CD4-positive, alpha-beta memory T cell (primary cell): ENCODE data around the gene ART4. TPM values are rescaled to one million over a fixed set of nuclear protein-coding genes. Genes with fewer than 3 reads are reported as not detected.

Source experiments
- CTCF ChIA-PET: fragments of 350-600 bp; sonication (Branson Sonifier 250); formaldehyde crosslinking; loops from one replicate; lab custom pipeline; 2021; ENCODE audit warnings: inconsistent platforms; ENCODE audit not compliant: partially characterized antibody; lab: Charles Lee
- POLR2A ChIA-PET: fragments of 350-600 bp; sonication (Branson Sonifier 250); formaldehyde crosslinking; loops from one replicate; lab custom pipeline; 2021; ENCODE audit not compliant: partially characterized antibody; lab: Charles Lee
- DNase-seq, 5 donors: peaks; one replicate each; pipeline versions ENCODE4 v3.0.0 to v3.0.0-alpha.2; 2020 to 2022; ENCODE audit warnings: mixed read lengths in 1 of 5
- H3K27ac ChIP-seq: one replicate; pipeline ENCODE4 v1.7.0; 2013; ENCODE audit warnings: low read depth, low read length
- H3K27me3 ChIP-seq: 2 replicates; pipeline ENCODE4 v1.7.0; 2013; ENCODE audit warnings: mild to moderate bottlenecking, low read length, moderate library complexity; ENCODE audit not compliant: insufficient read depth
- H3K36me3 ChIP-seq: 2 replicates; pipeline ENCODE4 v1.7.0; 2013; ENCODE audit warnings: mild to moderate bottlenecking, low read length, moderate library complexity; ENCODE audit not compliant: insufficient read depth
- H3K4me1 ChIP-seq: 2 replicates; pipeline ENCODE4 v1.7.0; 2013; ENCODE audit warnings: mild to moderate bottlenecking, low read length, moderate library complexity; ENCODE audit not compliant: insufficient read depth
- H3K4me3 ChIP-seq, 2 donors: one replicate each; pipeline ENCODE4 v1.7.0; 2013; ENCODE audit warnings: low read length in 2 of 2, mild to moderate bottlenecking in 1 of 2
- H3K9me3 ChIP-seq, 2 donors: one replicate each; pipeline ENCODE4 v1.7.0; 2013; ENCODE audit warnings: low read length in 2 of 2, control low read depth in 1 of 2; ENCODE audit not compliant: control insufficient read depth in 1 of 2
- H3K27ac Mint-ChIP-seq, 7 donors: one replicate each; pipeline ENCODE4 v1.8.0; 2020 to 2021; ENCODE audit warnings: mixed read lengths in 7 of 7, mild to moderate bottlenecking in 6 of 7, inconsistent platforms in 3 of 7, moderate library complexity in 3 of 7
- H3K27me3 Mint-ChIP-seq, 2 donors: one replicate each; pipeline ENCODE4 v1.8.0; 2020 to 2021; ENCODE audit warnings: mixed read lengths in 2 of 2
- H3K36me3 Mint-ChIP-seq, 2 donors: one replicate each; pipeline ENCODE4 v1.8.0; 2020 to 2021; ENCODE audit warnings: mixed read lengths in 2 of 2, inconsistent platforms in 1 of 2, mild to moderate bottlenecking in 1 of 2
- H3K4me1 Mint-ChIP-seq, 4 donors: one replicate each; pipeline ENCODE4 v1.8.0; 2020 to 2021; ENCODE audit warnings: mixed read lengths in 4 of 4, mild to moderate bottlenecking in 1 of 4
- H3K4me3 Mint-ChIP-seq, 8 donors: one replicate each; pipeline ENCODE4 v1.8.0; 2020 to 2021; ENCODE audit warnings: mixed read lengths in 8 of 8, mild to moderate bottlenecking in 7 of 8, moderate library complexity in 6 of 8, inconsistent platforms in 3 of 8
- H3K9me3 Mint-ChIP-seq, 8 donors: one replicate each; pipeline ENCODE4 v1.8.0; 2020 to 2021; ENCODE audit warnings: mixed read lengths in 8 of 8, mild to moderate bottlenecking in 5 of 8, inconsistent platforms in 3 of 8, moderate library complexity in 1 of 8
- intact Hi-C: fragments of 100-400 bp; cut with micrococcal nuclease; formaldehyde crosslinking; loops from one replicate; pipeline ENCODE4 v1.15.1; 2023
- polyA plus RNA-seq, 2 donors: library from polyadenylated mRNA; unstranded; fragments of 300-500 nt; fragmentation: Illumina TruSeq; gene quantifications; one replicate each; pipeline ENCODE4 v1.2.3, GENCODE V29; 2021
- total RNA-seq, 2 experiments: library from RNA; stranded (reverse); gene quantifications; one replicate each; pipeline ENCODE4 v1.2.3, GENCODE V29; 2021

Gene ART4
- total and polyA plus RNA-seq, 4 experiments from 2014 or later: not detected

DNA sequence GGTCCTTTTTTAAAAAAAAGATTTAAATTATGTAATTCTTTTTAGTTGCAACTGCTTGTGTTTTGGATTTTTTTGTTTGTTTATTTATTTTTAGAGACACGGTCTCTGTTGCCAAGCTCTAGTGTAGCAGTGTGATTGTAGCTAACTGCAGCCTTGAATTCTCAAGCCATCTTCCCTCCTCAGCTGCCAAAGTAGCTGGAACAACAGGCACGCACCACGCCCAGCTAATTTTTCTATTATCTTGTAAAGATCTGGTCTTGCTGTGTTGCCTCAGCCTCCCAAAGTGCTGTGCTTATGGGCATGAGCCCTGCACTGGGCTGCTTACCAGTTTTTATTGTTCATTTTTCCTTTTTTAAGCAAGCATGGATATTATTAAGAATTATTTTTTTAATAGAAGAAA, 10.6 kb upstream of the ART4 start:
- Mint-ChIP-seq H3K27me3 (no peaks in the 10 kb centered on the region), H3K9me3 (peaks cover 0 to 15% (median 5%) of the 10 kb centered on the region in 8 donors), H3K36me3 (peaks cover 0 to 2% of the 10 kb centered on the region in 2 donors), H3K4me3 (no peak overlapping the region), H3K27ac (no peak overlapping the region), H3K4me1 (no peaks in the 10 kb centered on the region)
- intact Hi-C loops: no loop called here
- H3K9me3 ChIP-seq: no peaks in the 10 kb centered on the region
- H3K27me3 ChIP-seq: no peaks in the 10 kb centered on the region
- ChIA-PET POLR2A (interaction anchor here (0.9 kb wide), 1 partner anchor 141 kb away, joined by 3 read pairs; no protein-coding TSS in a partner anchor), CTCF (interaction anchor here (1.1 to 1.7 kb wide), 3 partner anchors 130 to 143 kb away, joined by 3 to 5 read pairs (median 3); no protein-coding TSS in a partner anchor)
- H3K4me1 ChIP-seq: no peaks in the 10 kb centered on the region
- H3K27ac ChIP-seq: no peak overlapping the region
- H3K36me3 ChIP-seq: no peaks in the 10 kb centered on the region
- no peak overlapping the region for H3K4me3 ChIP-seq
- DNase-seq: no peak

DNA sequence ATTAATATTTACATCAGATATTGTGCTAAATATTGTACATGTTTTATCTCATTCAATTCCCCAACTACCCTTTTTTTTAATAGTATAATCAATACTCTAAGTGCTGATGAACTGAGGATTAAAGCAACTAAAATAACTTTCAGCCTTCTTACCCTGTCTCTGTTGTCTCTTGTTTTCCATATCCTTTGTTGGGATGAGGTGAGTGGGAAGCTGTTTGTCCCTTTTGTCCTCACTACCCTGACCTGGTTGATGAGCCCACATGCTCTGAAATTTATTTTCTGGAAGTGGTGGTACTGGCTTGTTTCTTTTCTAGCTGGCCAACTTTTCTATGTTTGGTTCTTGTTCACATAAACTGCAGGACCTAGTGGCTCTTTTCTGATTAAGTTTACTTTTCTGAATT, 9.6 kb upstream of the ART4 start:
- no peak overlapping the region for H3K4me3 Mint-ChIP-seq
- peaks cover 0 to 10% (median 5%) of the 10 kb centered on the region in 8 donors for H3K9me3 Mint-ChIP-seq
- POLR2A ChIA-PET: no interaction called here
- no peaks in the 10 kb centered on the region for H3K27me3 ChIP-seq
- no peaks in the 10 kb centered on the region for H3K36me3 ChIP-seq
- no peaks in the 10 kb centered on the region for H3K9me3 ChIP-seq
- H3K4me1 ChIP-seq: no peaks in the 10 kb centered on the region
- H3K4me1 Mint-ChIP-seq: no peaks in the 10 kb centered on the region
- peaks cover 0 to 2% of the 10 kb centered on the region in 2 donors for H3K36me3 Mint-ChIP-seq
- no peak overlapping the region for H3K4me3 ChIP-seq
- no peaks in the 10 kb centered on the region for H3K27me3 Mint-ChIP-seq
- CTCF ChIA-PET: interaction anchor here (1.2 to 1.7 kb wide), 2 partner anchors 83 to 143 kb away, joined by 4 to 5 read pairs; no protein-coding TSS in a partner anchor
- no peak for DNase-seq
- no peak overlapping the region for H3K27ac ChIP-seq
- H3K27ac Mint-ChIP-seq: no peak overlapping the region
- intact Hi-C loops: no loop called here

DNA sequence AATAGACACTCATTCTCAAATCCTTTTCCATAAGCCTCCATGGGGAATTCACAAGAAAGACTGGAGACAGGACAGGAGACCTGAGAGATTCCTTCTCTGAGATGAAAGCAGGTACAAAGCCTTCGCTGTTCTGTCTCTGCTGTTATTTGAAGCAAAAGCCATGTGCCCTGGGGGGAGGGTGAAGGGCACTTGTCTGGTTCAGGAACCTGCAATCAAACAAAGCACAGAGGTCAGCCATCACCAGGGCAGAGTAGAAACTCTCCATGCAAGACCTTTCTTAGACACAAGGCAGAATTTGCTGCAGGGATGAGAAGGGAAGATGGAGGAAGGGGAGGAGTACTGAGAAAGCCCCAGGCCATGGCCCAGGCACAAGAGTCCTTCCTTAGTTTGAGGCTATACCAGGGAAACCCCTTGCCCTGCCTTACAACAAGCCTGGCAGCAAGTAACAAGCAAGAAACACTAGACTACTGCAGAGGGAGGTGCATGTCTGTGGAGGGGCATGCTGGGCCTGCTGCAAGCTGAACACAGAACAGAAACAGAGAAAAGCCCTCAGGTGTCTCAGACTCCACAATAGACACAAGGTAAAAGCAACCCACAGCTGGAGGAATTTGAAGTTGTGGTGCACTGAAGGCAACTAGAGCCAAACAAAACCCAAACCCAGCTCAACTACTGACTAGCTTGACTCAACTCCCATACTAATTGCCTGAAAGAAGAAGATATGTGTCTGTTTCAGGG, 7.8 kb upstream of the ART4 start:
- H3K4me3 ChIP-seq: no peak overlapping the region
- Mint-ChIP-seq H3K36me3 (no peaks in the 10 kb centered on the region), H3K4me3 (no peak overlapping the region), H3K27me3 (no peaks in the 10 kb centered on the region), H3K9me3 (peaks cover 0 to under 1% (median 0%) of the 10 kb centered on the region in 8 donors), H3K27ac (peak overlapping the region in 1 of 7 donors; percentile 32), H3K4me1 (no peaks in the 10 kb centered on the region)
- ChIA-PET POLR2A (no interaction called here), CTCF (interaction anchor here (0.7 to 1.4 kb wide), 3 partner anchors 45 to 144 kb away, joined by 3 to 6 read pairs (median 3); no protein-coding TSS in a partner anchor)
- H3K4me1 ChIP-seq: no peaks in the 10 kb centered on the region
- no peak overlapping the region for H3K27ac ChIP-seq
- intact Hi-C loops: no loop called here
- no peaks in the 10 kb centered on the region for H3K36me3 ChIP-seq
- H3K9me3 ChIP-seq: no peaks in the 10 kb centered on the region
- no peak for DNase-seq
- H3K27me3 ChIP-seq: no peaks in the 10 kb centered on the region

DNA sequence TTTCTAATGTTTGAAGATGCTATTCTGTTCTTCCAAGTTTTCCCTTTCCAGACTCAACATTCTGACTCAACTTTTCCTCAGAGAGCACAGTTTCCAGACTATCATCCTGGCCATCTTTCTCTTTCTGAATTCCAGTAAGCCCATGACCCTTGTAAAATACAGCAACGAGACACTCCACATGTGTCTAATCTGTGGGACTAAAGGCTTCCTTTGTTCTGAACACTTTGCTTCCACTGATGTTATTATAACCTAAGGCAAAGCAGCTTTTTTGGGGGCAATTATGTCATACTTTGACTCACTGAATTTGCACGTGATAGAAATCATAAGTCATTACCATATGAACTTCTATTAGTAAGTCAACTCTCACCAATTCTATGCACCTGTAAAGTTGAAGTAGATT, 6.3 kb upstream of the ART4 start:
- Mint-ChIP-seq H3K4me3 (no peak overlapping the region), H3K27me3 (no peaks in the 10 kb centered on the region), H3K27ac (no peak overlapping the region), H3K9me3 (no peaks in the 10 kb centered on the region), H3K4me1 (peaks cover 0 to 5% (median 1%) of the 10 kb centered on the region in 4 donors), H3K36me3 (no peaks in the 10 kb centered on the region)
- H3K4me1 ChIP-seq: peaks cover 3% of the 10 kb centered on the region
- no peaks in the 10 kb centered on the region for H3K36me3 ChIP-seq
- no peak overlapping the region for H3K4me3 ChIP-seq
- H3K9me3 ChIP-seq: no peaks in the 10 kb centered on the region
- no peak overlapping the region for H3K27ac ChIP-seq
- no peak for DNase-seq
- intact Hi-C loops: loop anchor here (5.0 to 10.0 kb wide), 2 partner anchors 73 to 215 kb away; no protein-coding TSS in a partner anchor
- CTCF ChIA-PET: interaction anchor here (1.2 to 7.6 kb wide), 5 partner anchors 27 to 371 kb away, joined by 4 to 191 read pairs (median 33); partner anchors contain the start of genes ERP27 and RERG
- POLR2A ChIA-PET: no interaction called here
- H3K27me3 ChIP-seq: no peaks in the 10 kb centered on the region

DNA sequence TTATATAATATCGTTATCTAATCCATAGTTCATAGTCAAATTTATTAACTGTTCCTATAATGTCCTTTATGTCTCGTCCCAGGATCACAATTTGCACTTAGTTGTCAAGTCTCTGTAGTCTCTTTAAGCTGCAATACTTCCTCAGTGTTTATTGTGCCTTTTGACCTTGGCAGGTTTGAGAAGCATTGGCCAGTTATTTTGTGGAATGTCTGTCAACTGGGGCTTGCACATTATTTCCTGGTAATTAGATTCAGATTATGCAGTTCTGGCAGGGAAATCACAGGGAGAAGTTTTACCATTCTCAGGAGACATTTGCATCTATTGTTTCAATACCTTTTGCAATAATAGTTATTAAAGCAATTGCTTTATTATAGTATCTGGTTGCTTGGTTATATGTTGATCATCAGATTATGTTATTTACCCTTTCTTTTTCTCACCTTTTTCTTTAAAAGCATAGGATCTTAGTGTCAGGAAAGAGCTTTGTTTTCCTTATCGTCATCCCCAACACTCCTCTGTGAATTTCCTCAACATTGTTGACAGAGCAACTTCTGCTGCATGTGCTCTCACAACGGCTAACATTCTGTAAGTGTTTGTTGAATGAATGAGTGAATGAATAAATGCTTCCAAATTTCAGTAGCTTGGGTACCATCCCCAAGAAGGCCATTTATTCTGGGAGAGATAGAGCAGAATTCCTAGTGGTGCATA, 3.7 kb upstream of the ART4 start:
- Mint-ChIP-seq H3K27ac (no peak overlapping the region), H3K9me3 (no peaks in the 10 kb centered on the region), H3K36me3 (no peaks in the 10 kb centered on the region), H3K4me1 (peaks cover 0 to 5% (median 1%) of the 10 kb centered on the region in 4 donors), H3K27me3 (no peaks in the 10 kb centered on the region), H3K4me3 (no peak overlapping the region)
- peaks cover 3% of the 10 kb centered on the region for H3K4me1 ChIP-seq
- CTCF ChIA-PET: interaction anchor here (0.9 to 7.6 kb wide), 18 partner anchors 14 to 374 kb away, joined by 3 to 191 read pairs (median 4); partner anchors contain the start of genes ERP27, PDE6H and RERG
- H3K27me3 ChIP-seq: no peaks in the 10 kb centered on the region
- DNase-seq: no peak
- POLR2A ChIA-PET: interaction anchor here (1.4 to 2.6 kb wide), 2 partner anchors 76 to 102 kb away, joined by 3 to 6 read pairs; a partner anchor contains a TSS
- H3K9me3 ChIP-seq: no peaks in the 10 kb centered on the region
- H3K4me3 ChIP-seq: no peak overlapping the region
- H3K27ac ChIP-seq: no peak overlapping the region
- intact Hi-C loops: loop anchor here (5.0 to 10.0 kb wide), 2 partner anchors 75 to 212 kb away; no protein-coding TSS in a partner anchor
- no peaks in the 10 kb centered on the region for H3K36me3 ChIP-seq

DNA sequence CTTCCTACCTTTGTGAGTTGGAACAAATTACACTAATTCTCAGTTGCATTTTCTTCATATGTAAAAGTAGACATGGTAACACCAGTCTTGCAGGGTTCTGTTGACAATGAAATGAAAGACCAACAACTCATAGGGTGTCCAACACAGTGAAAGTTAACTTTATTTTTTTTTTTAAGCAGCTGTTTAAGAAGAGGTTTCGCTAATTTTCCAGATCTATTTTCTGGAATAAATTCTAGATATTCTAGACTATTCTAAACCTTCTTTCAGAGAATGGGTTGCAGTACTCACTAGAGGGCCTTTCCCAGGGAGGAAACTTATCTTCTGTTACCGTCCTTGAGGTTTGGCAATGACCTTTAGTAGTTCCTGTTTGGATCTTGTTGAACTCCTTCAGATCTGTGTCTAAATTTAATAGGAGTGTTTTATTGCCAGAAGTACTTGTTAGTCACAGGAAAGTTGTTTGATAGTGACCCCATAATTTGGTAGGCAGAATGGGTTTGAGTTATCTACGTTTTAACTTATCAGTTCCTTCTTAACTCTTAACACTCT, 2.8 kb upstream of the ART4 start:
- Mint-ChIP-seq H3K27me3 (no peaks in the 10 kb centered on the region), H3K4me3 (no peak overlapping the region), H3K27ac (no peak overlapping the region), H3K36me3 (no peaks in the 10 kb centered on the region), H3K4me1 (peaks cover 0 to 5% (median 1%) of the 10 kb centered on the region in 4 donors), H3K9me3 (no peaks in the 10 kb centered on the region)
- peaks cover 3% of the 10 kb centered on the region for H3K4me1 ChIP-seq
- no peaks in the 10 kb centered on the region for H3K36me3 ChIP-seq
- no peak for DNase-seq
- intact Hi-C loops: loop anchor here (5.0 to 10.0 kb wide), 2 partner anchors 76 to 211 kb away; no protein-coding TSS in a partner anchor
- H3K27me3 ChIP-seq: no peaks in the 10 kb centered on the region
- H3K4me3 ChIP-seq: no peak overlapping the region
- POLR2A ChIA-PET: interaction anchor here (1.2 to 3.5 kb wide), 3 partner anchors 75 to 149 kb away, joined by 3 to 9 read pairs (median 3); a partner anchor contains a TSS
- CTCF ChIA-PET: interaction anchor here (0.6 to 7.6 kb wide), 23 partner anchors 9 to 1589 kb away, joined by 3 to 191 read pairs (median 3); partner anchors contain the start of genes ARHGDIB, ERP27 and RERG
- H3K9me3 ChIP-seq: no peaks in the 10 kb centered on the region
- no peak overlapping the region for H3K27ac ChIP-seq
